WTC11 (cell line): ENCODE data around the gene EBNA1BP2. TPM values are rescaled to one million over a fixed set of nuclear protein-coding genes. Genes with fewer than 3 reads are reported as not detected.
"Not testable (repeated sequence)": the region's sequence is repeated elsewhere in the genome, so short reads cannot be mapped to it uniquely, and the experiment has no call there.

ENCODE experiments used
- ATAC-seq: fragments of 200-7000 bp; cut with Tn5 transposase; 2 replicates; pipeline ENCODE4 v1.10.0; 2021; ENCODE audit warnings: mild to moderate bottlenecking, moderate library complexity
- CTCF ChIA-PET: fragments of 300-600 bp; sonication (Branson Sonifier 250); formaldehyde crosslinking; loops from one replicate; lab custom pipeline; 2021; ENCODE audit warnings: antibody characterized with exemption; lab: Charles Lee
- POLR2A ChIA-PET: fragments of 350-600 bp; sonication (Branson Sonifier 250); formaldehyde crosslinking; loops from one replicate; lab custom pipeline; 2021; ENCODE audit warnings: antibody characterized with exemption; lab: Charles Lee
- DNase-seq: peaks from one replicate; pipeline ENCODE4 v3.0.0; 2021; ENCODE audit warnings: low spot score
- H3K27ac Mint-ChIP-seq: 2 replicates; pipeline ENCODE4 v1.8.0; 2021; ENCODE audit warnings: mixed read lengths
- H3K27me3 Mint-ChIP-seq: 2 replicates; pipeline ENCODE4 v1.8.0; 2021; ENCODE audit warnings: low read depth, mild to moderate bottlenecking, moderate library complexity, mixed read lengths
- H3K36me3 Mint-ChIP-seq: 2 replicates; pipeline ENCODE4 v1.8.0; 2021; ENCODE audit warnings: mixed read lengths
- H3K4me1 Mint-ChIP-seq: 2 replicates; pipeline ENCODE4 v1.8.0; 2022; ENCODE audit warnings: mixed read lengths
- H3K4me3 Mint-ChIP-seq: 2 replicates; pipeline ENCODE4 v1.8.0; 2021; ENCODE audit warnings: mild to moderate bottlenecking, moderate library complexity, mixed read lengths
- H3K9me3 Mint-ChIP-seq: 2 replicates; pipeline ENCODE4 v1.8.0; 2021; ENCODE audit warnings: mixed read lengths
- E2F5 ChIP-seq: sonication (generic); formaldehyde crosslinking; IDR thresholded peaks from 2 replicates; pipeline ENCODE4 v1.8.1; 2022; ENCODE audit warnings: mild to moderate bottlenecking, moderate library complexity, missing genetic modification reagents
- EMX1 ChIP-seq: fragments of 250-450 bp; sonication (Bioruptor Pico); IDR thresholded peaks from 2 replicates; pipeline ENCODE4 v1.8.0; 2021; ENCODE audit warnings: mild to moderate bottlenecking
- JAZF1 ChIP-seq: fragments of 250-450 bp; sonication (Bioruptor Pico); IDR thresholded peaks from 2 replicates; pipeline ENCODE4 v1.9.0; 2021; ENCODE audit warnings: moderate library complexity, mild to moderate bottlenecking, inconsistent platforms
- JUN ChIP-seq: sonication (generic); formaldehyde crosslinking; IDR thresholded peaks from 2 replicates; pipeline ENCODE4 v1.8.0; 2023; ENCODE audit warnings: mild to moderate bottlenecking, missing genetic modification reagents
- SMAD3 ChIP-seq: sonication (generic); formaldehyde crosslinking; IDR thresholded peaks from 2 replicates; pipeline ENCODE4 v1.8.0; 2022; ENCODE audit warnings: missing genetic modification reagents, mild to moderate bottlenecking, borderline replicate concordance
- TEAD1 ChIP-seq: sonication (generic); formaldehyde crosslinking; IDR thresholded peaks from 2 replicates; pipeline ENCODE4 v1.8.0; 2022; ENCODE audit warnings: mild to moderate bottlenecking, missing genetic modification reagents
- ZNF121 ChIP-seq: sonication (generic); formaldehyde crosslinking; IDR thresholded peaks from 2 replicates; pipeline ENCODE4 v1.8.0; 2023; ENCODE audit warnings: missing genetic modification reagents
- ZNF138 ChIP-seq: sonication (generic); formaldehyde crosslinking; conservative IDR thresholded peaks from 2 replicates; pipeline ENCODE4 v1.8.1; 2022; ENCODE audit warnings: mild to moderate bottlenecking, moderate library complexity, missing genetic modification reagents
- ZNF219 ChIP-seq: sonication (generic); formaldehyde crosslinking; IDR thresholded peaks from 2 replicates; pipeline ENCODE4 v1.8.0; 2023; ENCODE audit warnings: missing genetic modification reagents, mild to moderate bottlenecking, borderline replicate concordance
- ZNF423 ChIP-seq: fragments of 250-450 bp; sonication (Bioruptor Pico); IDR thresholded peaks from 2 replicates; pipeline ENCODE4 v2.1.2; 2022; ENCODE audit warnings: mild to moderate bottlenecking, moderate library complexity
- ZNF425 ChIP-seq: fragments of 250-450 bp; sonication (Bioruptor Pico); conservative IDR thresholded peaks from 2 replicates; pipeline ENCODE4 v1.9.0; 2021; ENCODE audit warnings: mild to moderate bottlenecking
- total RNA-seq: library from RNA; stranded (reverse); gene quantifications from 3 replicates; pipeline ENCODE4 v1.2.3, GENCODE V29; 2021
- TF ChIP-seq, protein P1 (sequence below): sonication (generic); formaldehyde crosslinking; IDR thresholded peaks from 2 replicates; pipeline ENCODE4 v1.8.0; 2022; ENCODE audit warnings: mild to moderate bottlenecking, missing genetic modification reagents
- TF ChIP-seq, protein P2 (sequence below): fragments of 250-450 bp; sonication (Bioruptor Pico); IDR thresholded peaks from 2 replicates; pipeline ENCODE4 v1.9.0; 2021; ENCODE audit warnings: mild to moderate bottlenecking, borderline replicate concordance
- TF ChIP-seq, protein P3 (sequence below): fragments of 250-450 bp; sonication (Bioruptor Pico); IDR thresholded peaks from 2 replicates; pipeline ENCODE4 v2.1.2; 2022; ENCODE audit warnings: mild to moderate bottlenecking, moderate library complexity

EBNA1BP2 gene
- total RNA-seq, 1 experiment from 2014 or later, result 93.7 TPM

- DNase-seq (no peak), ATAC-seq (no peak)
- Mint-ChIP-seq H3K27ac (no peak overlapping the region), H3K4me3 (no peak overlapping the region), H3K4me1 (peaks cover 15% of the 10 kb centered on the region), H3K9me3 (peaks cover 18% of the 10 kb centered on the region), H3K36me3 (peaks cover 19% of the 10 kb centered on the region), H3K27me3 (no peaks in the 10 kb centered on the region)
- TF ChIP-seq E2F5 (CRISPR knock-in tag), result no peak
- no peak for TF ChIP-seq EMX1 (CRISPR knock-in tag)
- no peak for TF ChIP-seq ZNF425
- no peak for TF ChIP-seq SMAD3
- TF ChIP-seq, protein P1, sequence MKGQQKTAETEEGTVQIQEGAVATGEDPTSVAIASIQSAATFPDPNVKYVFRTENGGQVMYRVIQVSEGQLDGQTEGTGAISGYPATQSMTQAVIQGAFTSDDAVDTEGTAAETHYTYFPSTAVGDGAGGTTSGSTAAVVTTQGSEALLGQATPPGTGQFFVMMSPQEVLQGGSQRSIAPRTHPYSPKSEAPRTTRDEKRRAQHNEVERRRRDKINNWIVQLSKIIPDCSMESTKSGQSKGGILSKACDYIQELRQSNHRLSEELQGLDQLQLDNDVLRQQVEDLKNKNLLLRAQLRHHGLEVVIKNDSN, result no peak
- no peak for TF ChIP-seq ZNF121 (CRISPR knock-in tag)
- no peak for TF ChIP-seq ZNF138 (CRISPR knock-in tag)
- TF ChIP-seq JAZF1, result no peak
- TF ChIP-seq, protein P2, sequence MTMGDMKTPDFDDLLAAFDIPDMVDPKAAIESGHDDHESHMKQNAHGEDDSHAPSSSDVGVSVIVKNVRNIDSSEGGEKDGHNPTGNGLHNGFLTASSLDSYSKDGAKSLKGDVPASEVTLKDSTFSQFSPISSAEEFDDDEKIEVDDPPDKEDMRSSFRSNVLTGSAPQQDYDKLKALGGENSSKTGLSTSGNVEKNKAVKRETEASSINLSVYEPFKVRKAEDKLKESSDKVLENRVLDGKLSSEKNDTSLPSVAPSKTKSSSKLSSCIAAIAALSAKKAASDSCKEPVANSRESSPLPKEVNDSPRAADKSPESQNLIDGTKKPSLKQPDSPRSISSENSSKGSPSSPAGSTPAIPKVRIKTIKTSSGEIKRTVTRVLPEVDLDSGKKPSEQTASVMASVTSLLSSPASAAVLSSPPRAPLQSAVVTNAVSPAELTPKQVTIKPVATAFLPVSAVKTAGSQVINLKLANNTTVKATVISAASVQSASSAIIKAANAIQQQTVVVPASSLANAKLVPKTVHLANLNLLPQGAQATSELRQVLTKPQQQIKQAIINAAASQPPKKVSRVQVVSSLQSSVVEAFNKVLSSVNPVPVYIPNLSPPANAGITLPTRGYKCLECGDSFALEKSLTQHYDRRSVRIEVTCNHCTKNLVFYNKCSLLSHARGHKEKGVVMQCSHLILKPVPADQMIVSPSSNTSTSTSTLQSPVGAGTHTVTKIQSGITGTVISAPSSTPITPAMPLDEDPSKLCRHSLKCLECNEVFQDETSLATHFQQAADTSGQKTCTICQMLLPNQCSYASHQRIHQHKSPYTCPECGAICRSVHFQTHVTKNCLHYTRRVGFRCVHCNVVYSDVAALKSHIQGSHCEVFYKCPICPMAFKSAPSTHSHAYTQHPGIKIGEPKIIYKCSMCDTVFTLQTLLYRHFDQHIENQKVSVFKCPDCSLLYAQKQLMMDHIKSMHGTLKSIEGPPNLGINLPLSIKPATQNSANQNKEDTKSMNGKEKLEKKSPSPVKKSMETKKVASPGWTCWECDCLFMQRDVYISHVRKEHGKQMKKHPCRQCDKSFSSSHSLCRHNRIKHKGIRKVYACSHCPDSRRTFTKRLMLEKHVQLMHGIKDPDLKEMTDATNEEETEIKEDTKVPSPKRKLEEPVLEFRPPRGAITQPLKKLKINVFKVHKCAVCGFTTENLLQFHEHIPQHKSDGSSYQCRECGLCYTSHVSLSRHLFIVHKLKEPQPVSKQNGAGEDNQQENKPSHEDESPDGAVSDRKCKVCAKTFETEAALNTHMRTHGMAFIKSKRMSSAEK, result no peak
- TF ChIP-seq JUN (CRISPR knock-in tag), result no peak
- no peak for TF ChIP-seq ZNF423
- TF ChIP-seq, protein P3, sequence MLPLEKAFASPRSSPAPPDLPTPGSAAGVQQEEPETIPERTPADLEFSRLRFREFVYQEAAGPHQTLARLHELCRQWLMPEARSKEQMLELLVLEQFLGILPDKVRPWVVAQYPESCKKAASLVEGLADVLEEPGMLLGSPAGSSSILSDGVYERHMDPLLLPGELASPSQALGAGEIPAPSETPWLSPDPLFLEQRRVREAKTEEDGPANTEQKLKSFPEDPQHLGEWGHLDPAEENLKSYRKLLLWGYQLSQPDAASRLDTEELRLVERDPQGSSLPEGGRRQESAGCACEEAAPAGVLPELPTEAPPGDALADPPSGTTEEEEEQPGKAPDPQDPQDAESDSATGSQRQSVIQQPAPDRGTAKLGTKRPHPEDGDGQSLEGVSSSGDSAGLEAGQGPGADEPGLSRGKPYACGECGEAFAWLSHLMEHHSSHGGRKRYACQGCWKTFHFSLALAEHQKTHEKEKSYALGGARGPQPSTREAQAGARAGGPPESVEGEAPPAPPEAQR, result no peak
- TF ChIP-seq ZNF219 (CRISPR knock-in tag), result no peak
- no peak for TF ChIP-seq TEAD1 (CRISPR knock-in tag)
- ChIA-PET CTCF (no interaction called here), POLR2A (no interaction called here)
Observed at GRCh38 chr1:43140010-43140409, 32.1 kb downstream of the EBNA1BP2 start.

- DNase-seq, H3K27ac Mint-ChIP-seq, H3K27me3 Mint-ChIP-seq, CTCF ChIA-PET, H3K4me3 Mint-ChIP-seq, ATAC-seq, POLR2A ChIA-PET: not testable (repeated sequence)
- Mint-ChIP-seq H3K9me3 (peaks cover 25% of the 10 kb centered on the region), H3K4me1 (peaks cover 18% of the 10 kb centered on the region), H3K36me3 (peaks cover 26% of the 10 kb centered on the region)
Observed at GRCh38 chr1:43139295-43139694, 32.8 kb downstream of the EBNA1BP2 start.
